ENCODE results near the gene RERG.

Gene RERG

DNA sequence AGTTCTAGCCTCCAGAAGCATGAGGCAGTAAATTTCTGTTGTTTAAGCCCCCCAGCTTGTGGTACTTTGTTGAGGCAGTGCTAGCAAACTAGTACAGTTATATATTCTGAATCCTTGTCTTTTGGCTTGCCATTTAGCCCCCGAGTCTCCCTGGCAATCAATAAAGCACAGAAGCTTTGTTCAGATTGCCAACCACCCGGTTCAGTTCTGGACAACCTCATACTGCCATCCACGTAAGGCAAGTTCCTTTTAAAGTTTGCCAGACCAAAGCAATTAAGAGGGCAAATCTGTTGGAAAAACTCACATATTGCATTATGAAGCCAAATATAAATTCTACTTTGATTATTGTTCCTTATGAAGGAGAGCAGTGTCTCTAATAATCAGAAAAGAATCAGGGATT, 67.1 kb downstream of the RERG start:
- no peak for DNase-seq (ENCODE audit: low read depth)
- H3K4me3 ChIP-seq (ENCODE audit: low read depth, low read length): no peak overlapping the region
- TF ChIP-seq, protein P1, sequence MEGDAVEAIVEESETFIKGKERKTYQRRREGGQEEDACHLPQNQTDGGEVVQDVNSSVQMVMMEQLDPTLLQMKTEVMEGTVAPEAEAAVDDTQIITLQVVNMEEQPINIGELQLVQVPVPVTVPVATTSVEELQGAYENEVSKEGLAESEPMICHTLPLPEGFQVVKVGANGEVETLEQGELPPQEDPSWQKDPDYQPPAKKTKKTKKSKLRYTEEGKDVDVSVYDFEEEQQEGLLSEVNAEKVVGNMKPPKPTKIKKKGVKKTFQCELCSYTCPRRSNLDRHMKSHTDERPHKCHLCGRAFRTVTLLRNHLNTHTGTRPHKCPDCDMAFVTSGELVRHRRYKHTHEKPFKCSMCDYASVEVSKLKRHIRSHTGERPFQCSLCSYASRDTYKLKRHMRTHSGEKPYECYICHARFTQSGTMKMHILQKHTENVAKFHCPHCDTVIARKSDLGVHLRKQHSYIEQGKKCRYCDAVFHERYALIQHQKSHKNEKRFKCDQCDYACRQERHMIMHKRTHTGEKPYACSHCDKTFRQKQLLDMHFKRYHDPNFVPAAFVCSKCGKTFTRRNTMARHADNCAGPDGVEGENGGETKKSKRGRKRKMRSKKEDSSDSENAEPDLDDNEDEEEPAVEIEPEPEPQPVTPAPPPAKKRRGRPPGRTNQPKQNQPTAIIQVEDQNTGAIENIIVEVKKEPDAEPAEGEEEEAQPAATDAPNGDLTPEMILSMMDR (IDR thresholded peaks at IDR 0.05; ENCODE audit: insufficient read depth, low read depth, low read length, missing control alignments): no peak

DNA sequence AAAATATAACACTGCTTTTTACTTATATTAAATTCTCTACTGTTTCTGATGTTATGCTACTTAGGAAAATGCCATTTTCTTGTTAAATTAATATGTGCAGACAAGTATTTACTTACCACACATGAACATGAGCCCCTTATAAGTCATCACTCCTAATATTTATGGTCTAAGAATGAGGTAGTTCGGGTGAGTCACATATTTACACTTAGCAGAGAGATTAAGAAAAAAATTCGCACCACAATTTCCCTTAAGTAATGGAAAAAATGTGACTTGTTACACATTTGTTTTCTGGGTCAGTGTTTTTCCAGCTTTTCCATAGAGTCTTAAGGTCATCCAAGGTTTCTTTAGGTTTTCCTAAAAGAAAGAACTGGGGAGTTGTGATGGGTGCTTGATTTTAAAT, 68.3 kb downstream of the RERG start:
- TF ChIP-seq, protein P1 (IDR thresholded peaks at IDR 0.05; ENCODE audit: insufficient read depth, low read depth, low read length, missing control alignments): no peak
- DNase-seq (ENCODE audit: low read depth): no peak
- H3K4me3 ChIP-seq (ENCODE audit: low read depth, low read length): no peak overlapping the region

DNA sequence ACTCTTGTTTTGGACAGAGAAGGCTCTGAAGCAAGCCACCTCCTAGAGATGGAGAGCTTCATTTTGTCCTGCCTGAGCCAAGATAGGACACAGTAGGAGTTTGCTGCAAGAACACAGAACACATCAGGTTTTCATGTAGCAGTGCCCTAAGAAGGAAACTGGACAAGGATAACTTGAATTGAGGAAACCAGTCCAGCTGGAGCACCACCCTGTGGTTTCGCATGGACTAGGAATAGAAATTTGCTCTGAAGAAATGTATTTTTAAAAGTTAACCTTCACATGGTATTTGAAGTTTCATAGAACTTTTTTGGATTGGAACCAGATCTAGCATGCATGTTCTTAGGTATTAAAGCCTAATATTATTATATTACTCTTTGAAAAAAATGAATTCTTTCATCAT, 68.8 kb downstream of the RERG start:
- no peak for DNase-seq (ENCODE audit: low read depth)
- no peak overlapping the region for H3K4me3 ChIP-seq (ENCODE audit: low read depth, low read length)
- TF ChIP-seq, protein P1 (IDR thresholded peaks at IDR 0.05; ENCODE audit: insufficient read depth, low read depth, low read length, missing control alignments): no peak

DNA sequence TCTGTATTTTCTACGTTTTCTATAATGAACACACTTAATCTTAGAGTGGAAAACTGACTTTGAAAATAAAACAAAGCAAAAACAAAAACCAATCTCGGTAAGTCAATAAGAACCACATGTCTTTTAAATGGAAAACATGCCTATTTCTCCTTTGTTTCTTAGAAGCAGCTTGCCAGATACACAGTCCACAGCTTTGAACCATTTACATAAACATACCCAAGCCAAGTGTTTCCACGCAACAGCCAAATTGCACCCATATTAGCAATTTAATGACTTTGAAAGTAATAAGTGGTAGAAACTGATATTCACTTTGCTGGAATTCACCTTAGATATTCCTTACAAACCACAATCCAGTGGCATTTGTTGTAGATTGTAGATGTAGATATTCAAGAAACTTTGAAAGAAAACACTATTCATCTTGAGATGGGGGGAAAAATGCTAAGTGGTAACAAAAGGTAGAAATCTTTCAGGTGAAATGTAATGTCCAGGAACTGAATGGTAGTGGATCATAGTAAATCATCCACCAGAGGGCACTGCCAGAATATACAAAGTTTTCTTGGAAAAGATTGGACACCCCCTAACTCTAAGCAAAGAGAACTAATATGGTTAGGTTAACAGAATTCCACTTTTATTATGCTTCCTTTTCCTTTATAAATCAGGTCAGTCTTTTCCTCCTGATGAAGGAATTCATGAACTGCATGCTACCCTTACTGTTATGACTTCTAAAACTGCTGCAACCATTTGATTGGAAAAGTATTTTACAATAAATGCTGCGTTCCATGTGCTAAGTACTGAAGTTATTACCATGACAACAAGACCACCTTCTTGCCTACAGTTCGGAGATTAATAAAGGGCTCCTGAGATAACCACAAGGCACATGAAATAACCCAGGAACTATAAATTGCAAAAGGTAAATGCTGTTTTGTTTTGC, 69.8 kb downstream of the RERG start:
- TF ChIP-seq, protein P1 (IDR thresholded peaks at IDR 0.05; ENCODE audit: insufficient read depth, low read depth, low read length, missing control alignments): no peak
- peak; percentile 3 for DNase-seq (ENCODE audit: low read depth)
- H3K4me3 ChIP-seq (ENCODE audit: low read depth, low read length): no peak overlapping the region

DNA sequence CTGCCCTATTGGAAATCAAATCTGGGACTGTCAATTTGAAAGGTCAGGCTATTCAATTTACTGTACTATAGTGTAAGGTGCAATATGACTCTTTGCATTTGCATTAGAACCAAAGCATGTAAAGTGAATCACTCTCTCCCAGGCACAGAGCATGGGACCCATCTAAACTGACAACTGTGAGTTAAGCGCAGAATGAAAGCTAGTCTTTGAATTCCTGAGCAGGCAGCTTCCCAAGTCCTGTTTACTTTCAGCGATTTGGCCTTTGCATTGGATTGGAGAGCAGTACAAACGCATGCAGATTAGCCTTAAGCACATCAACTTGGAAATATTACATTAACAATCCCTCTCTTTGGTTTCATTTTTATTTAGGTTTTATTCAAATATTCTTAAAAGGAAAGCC, 74.6 kb downstream of the RERG start:
- H3K4me3 ChIP-seq (ENCODE audit: low read depth, low read length): no peak overlapping the region
- DNase-seq (ENCODE audit: low read depth): no peak
- TF ChIP-seq, protein P1 (IDR thresholded peaks at IDR 0.05; ENCODE audit: insufficient read depth, low read depth, low read length, missing control alignments): no peak

DNA sequence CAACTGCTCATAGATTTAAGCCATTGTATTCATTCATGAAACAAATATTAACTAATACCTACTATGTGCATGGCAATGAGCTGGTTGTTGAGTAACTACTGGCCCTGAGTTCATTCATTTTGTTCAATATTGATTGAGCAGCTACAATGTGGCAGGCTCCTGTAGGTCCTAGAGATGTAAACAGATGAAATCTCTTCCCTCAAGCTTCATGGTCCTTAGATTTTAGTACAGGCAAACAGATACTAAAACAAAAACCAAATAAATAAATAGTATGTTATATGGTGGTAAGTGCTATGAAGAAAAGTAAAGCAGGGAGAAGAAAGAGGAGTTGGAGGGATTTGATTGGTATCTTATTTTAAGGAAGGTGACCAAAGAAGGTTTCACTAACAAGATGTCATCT, 77.8 kb downstream of the RERG start:
- no peak for DNase-seq (ENCODE audit: low read depth)
- no peak overlapping the region for H3K4me3 ChIP-seq (ENCODE audit: low read depth, low read length)
- TF ChIP-seq, protein P1 (IDR thresholded peaks at IDR 0.05; ENCODE audit: insufficient read depth, low read depth, low read length, missing control alignments): no peak

Measured in GM12865 (cell line).